ENCODE data around the gene ADCY5. TPM values are rescaled to one million over a fixed set of nuclear protein-coding genes. Genes with fewer than 3 reads are reported as not detected.

ADCY5 gene
- total and polyA plus RNA-seq, 4 donors = 0.74 to 6.6 (median 2.9) TPM

- no peaks in the 10 kb centered on the region for H3K27me3 ChIP-seq (ENCODE audit: control insufficient read depth in 4 of 4, insufficient read depth in 4 of 4, low read length in 3 of 4)
- no peak for DNase-seq (ENCODE audit: low spot score)
- no peaks in the 10 kb centered on the region for H3K4me1 ChIP-seq (ENCODE audit: control insufficient read depth in 4 of 4, insufficient read depth in 4 of 4, low read length in 3 of 4)
- 87% methylated on average over 16 of the region's 16 CpGs for WGBS
- H3K36me3 ChIP-seq (ENCODE audit: control insufficient read depth in 4 of 4, insufficient read depth in 3 of 4, low read depth in 1 of 4, low read length in 3 of 4) = no peaks in the 10 kb centered on the region
- no peak overlapping the region for H3K27ac ChIP-seq (ENCODE audit: low read depth in 1 of 2, low read length in 2 of 2)
- H3K9me3 ChIP-seq (ENCODE audit: control insufficient read depth in 4 of 4, low read length in 3 of 4) = no peaks in the 10 kb centered on the region
- H3K4me3 ChIP-seq (ENCODE audit: low read depth in 1 of 3, low read length in 3 of 3) = no peak overlapping the region
- TF ChIP-seq JUND (IDR thresholded peaks at IDR 0.05) (no peak), NR2F2 (IDR thresholded peaks at IDR 0.05) (no peak), HNF4A (conservative IDR thresholded peaks at IDR 0.05) (no peak), GABPA (IDR thresholded peaks at IDR 0.05 in 1 of 2, conservative IDR thresholded peaks at IDR 0.05 in 1 of 2) (no peak), FOXA2 (IDR thresholded peaks at IDR 0.05) (no peak), YY1 (IDR thresholded peaks at IDR 0.05) (no peak), RXRA (IDR thresholded peaks at IDR 0.05) (no peak), HNF4G (IDR thresholded peaks at IDR 0.05) (no peak), RAD21 (IDR thresholded peaks at IDR 0.05) (no peak), ATF3 (IDR thresholded peaks at IDR 0.05) (no peak)
- TF ChIP-seq, protein P1, sequence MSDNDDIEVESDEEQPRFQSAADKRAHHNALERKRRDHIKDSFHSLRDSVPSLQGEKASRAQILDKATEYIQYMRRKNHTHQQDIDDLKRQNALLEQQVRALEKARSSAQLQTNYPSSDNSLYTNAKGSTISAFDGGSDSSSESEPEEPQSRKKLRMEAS (IDR thresholded peaks at IDR 0.05) = no peak
- TF ChIP-seq, protein P2, sequence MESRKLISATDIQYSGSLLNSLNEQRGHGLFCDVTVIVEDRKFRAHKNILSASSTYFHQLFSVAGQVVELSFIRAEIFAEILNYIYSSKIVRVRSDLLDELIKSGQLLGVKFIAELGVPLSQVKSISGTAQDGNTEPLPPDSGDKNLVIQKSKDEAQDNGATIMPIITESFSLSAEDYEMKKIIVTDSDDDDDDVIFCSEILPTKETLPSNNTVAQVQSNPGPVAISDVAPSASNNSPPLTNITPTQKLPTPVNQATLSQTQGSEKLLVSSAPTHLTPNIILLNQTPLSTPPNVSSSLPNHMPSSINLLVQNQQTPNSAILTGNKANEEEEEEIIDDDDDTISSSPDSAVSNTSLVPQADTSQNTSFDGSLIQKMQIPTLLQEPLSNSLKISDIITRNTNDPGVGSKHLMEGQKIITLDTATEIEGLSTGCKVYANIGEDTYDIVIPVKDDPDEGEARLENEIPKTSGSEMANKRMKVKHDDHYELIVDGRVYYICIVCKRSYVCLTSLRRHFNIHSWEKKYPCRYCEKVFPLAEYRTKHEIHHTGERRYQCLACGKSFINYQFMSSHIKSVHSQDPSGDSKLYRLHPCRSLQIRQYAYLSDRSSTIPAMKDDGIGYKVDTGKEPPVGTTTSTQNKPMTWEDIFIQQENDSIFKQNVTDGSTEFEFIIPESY (IDR thresholded peaks at IDR 0.05) = no peak
- no peak overlapping the region for H3K9ac ChIP-seq (ENCODE audit: low read depth in 1 of 2, low read length in 2 of 2)
These were observed 106.8 kb downstream of the ADCY5 start for GRCh38 chr3:123341871-123342630.

- Histone ChIP-seq H3K9ac (ENCODE audit: low read depth in 1 of 2, low read length in 2 of 2) (no peak overlapping the region), H3K27me3 (ENCODE audit: control insufficient read depth in 4 of 4, insufficient read depth in 4 of 4, low read length in 3 of 4) (no peaks in the 10 kb centered on the region), H3K36me3 (ENCODE audit: control insufficient read depth in 4 of 4, insufficient read depth in 3 of 4, low read depth in 1 of 4, low read length in 3 of 4) (no peaks in the 10 kb centered on the region), H3K4me1 (ENCODE audit: control insufficient read depth in 4 of 4, insufficient read depth in 4 of 4, low read length in 3 of 4) (no peaks in the 10 kb centered on the region), H3K4me3 (ENCODE audit: low read depth in 1 of 3, low read length in 3 of 3) (no peak overlapping the region), H3K27ac (ENCODE audit: low read depth in 1 of 2, low read length in 2 of 2) (no peak overlapping the region), H3K9me3 (ENCODE audit: control insufficient read depth in 4 of 4, low read length in 3 of 4) (no peaks in the 10 kb centered on the region)
- DNase-seq (ENCODE audit: low spot score) = no peak
- TF ChIP-seq RXRA (IDR thresholded peaks at IDR 0.05) = no peak
- TF ChIP-seq, protein P2 (IDR thresholded peaks at IDR 0.05) = no peak
- TF ChIP-seq SP1 (IDR thresholded peaks at IDR 0.05) = no peak
- TF ChIP-seq GABPA (IDR thresholded peaks at IDR 0.05 in 1 of 2, conservative IDR thresholded peaks at IDR 0.05 in 1 of 2) = no peak
- no peak for TF ChIP-seq REST (IDR thresholded peaks at IDR 0.05)
- no peak for TF ChIP-seq JUND (IDR thresholded peaks at IDR 0.05)
- 84% methylated on average over 4 of the region's 4 CpGs for WGBS
These were observed 108.6 kb downstream of the ADCY5 start for GRCh38 chr3:123340336-123340735.

All from liver (tissue), 9 donors.